Calu3 (cell line): ENCODE measurements around the gene RSPH1. TPM values are rescaled to one million over a fixed set of nuclear protein-coding genes. Genes with fewer than 3 reads are reported as not detected.

Source experiments
- BruUV-seq: library from RNA; stranded (reverse); fragments of 400-500 nt; replicated peaks from 2 replicates; lab custom pipeline; 2021; lab: Mats Ljungman, UMichigan
- CTCF ChIA-PET: fragments of 300-600 bp; sonication (Branson Sonifier 250); formaldehyde crosslinking; loops from one replicate; lab custom pipeline; 2022; ENCODE audit warnings: antibody characterized with exemption; lab: Charles Lee
- DNase-seq: peaks from one replicate; pipeline ENCODE4 v3.0.0; 2022
- H3K27ac Mint-ChIP-seq: one replicate; pipeline ENCODE4 v1.8.0; 2022; ENCODE audit warnings: mixed read lengths; ENCODE audit not compliant: unreplicated experiment
- H3K27me3 Mint-ChIP-seq: one replicate; pipeline ENCODE4 v1.8.0; 2022; ENCODE audit warnings: mixed read lengths; ENCODE audit not compliant: unreplicated experiment
- H3K36me3 Mint-ChIP-seq: one replicate; pipeline ENCODE4 v1.8.0; 2022; ENCODE audit warnings: mild to moderate bottlenecking, moderate library complexity, mixed read lengths; ENCODE audit not compliant: insufficient read depth, unreplicated experiment
- H3K4me1 Mint-ChIP-seq: one replicate; pipeline ENCODE4 v1.8.0; 2022; ENCODE audit warnings: mild to moderate bottlenecking, low read depth, mixed read lengths; ENCODE audit not compliant: unreplicated experiment
- H3K4me3 Mint-ChIP-seq: one replicate; pipeline ENCODE4 v1.8.0; 2022; ENCODE audit warnings: mild to moderate bottlenecking, low read depth, moderate library complexity, mixed read lengths; ENCODE audit not compliant: unreplicated experiment
- H3K9me3 Mint-ChIP-seq: one replicate; pipeline ENCODE4 v1.8.0; 2022; ENCODE audit warnings: low read depth, mixed read lengths; ENCODE audit not compliant: unreplicated experiment
- intact Hi-C: fragments of 100-400 bp; cut with micrococcal nuclease; formaldehyde crosslinking; loops from one replicate; pipeline ENCODE4 v1.10.0; 2022; ENCODE audit not compliant: unreplicated experiment
- total RNA-seq: library from RNA; stranded (reverse); gene quantifications from 2 replicates; pipeline ENCODE4 v1.2.3, GENCODE V29; 2022
- TF ChIP-seq, protein P1 (sequence below): fragments of 200-600 bp; IDR thresholded peaks from one replicate; pipeline ENCODE4 v1.8.0; 2022; ENCODE audit warnings: antibody characterized with exemption; ENCODE audit not compliant: unreplicated experiment

The RSPH1 gene
- total RNA-seq, 1 experiment from 2014 or later, result 2.2 TPM

DNA sequence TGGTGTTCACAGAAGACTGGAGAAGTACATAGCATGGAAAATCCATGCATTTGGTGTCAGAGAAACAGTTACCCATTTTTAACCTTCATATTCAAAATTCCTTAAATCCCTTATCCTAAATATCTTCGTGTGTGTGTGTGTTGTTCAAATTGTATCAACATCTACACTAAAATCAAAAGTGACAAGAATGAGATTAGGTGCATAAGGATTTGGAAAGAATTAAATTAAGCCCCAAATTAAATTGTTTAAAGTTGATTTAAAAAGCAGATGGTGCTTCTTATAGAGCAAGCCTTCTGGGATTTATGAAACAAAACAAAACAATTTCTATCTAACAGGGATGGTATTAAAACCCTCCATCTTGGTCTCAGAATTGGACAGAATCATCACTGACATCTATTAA lies 4.7 kb downstream of the RSPH1 start:
- intact Hi-C loops, result no loop called here
- DNase-seq, result no peak
- no peak overlapping the region for H3K27ac Mint-ChIP-seq
- CTCF ChIA-PET, result no interaction called here
- no peaks in the 10 kb centered on the region for H3K4me1 Mint-ChIP-seq
- H3K27me3 Mint-ChIP-seq, result no peaks in the 10 kb centered on the region
- no TSS peak for BruUV-seq
- no peak overlapping the region for H3K4me3 Mint-ChIP-seq
- H3K36me3 Mint-ChIP-seq, result peaks cover 8% of the 10 kb centered on the region
- TF ChIP-seq, protein P1, sequence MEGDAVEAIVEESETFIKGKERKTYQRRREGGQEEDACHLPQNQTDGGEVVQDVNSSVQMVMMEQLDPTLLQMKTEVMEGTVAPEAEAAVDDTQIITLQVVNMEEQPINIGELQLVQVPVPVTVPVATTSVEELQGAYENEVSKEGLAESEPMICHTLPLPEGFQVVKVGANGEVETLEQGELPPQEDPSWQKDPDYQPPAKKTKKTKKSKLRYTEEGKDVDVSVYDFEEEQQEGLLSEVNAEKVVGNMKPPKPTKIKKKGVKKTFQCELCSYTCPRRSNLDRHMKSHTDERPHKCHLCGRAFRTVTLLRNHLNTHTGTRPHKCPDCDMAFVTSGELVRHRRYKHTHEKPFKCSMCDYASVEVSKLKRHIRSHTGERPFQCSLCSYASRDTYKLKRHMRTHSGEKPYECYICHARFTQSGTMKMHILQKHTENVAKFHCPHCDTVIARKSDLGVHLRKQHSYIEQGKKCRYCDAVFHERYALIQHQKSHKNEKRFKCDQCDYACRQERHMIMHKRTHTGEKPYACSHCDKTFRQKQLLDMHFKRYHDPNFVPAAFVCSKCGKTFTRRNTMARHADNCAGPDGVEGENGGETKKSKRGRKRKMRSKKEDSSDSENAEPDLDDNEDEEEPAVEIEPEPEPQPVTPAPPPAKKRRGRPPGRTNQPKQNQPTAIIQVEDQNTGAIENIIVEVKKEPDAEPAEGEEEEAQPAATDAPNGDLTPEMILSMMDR, result no peak
- no peaks in the 10 kb centered on the region for H3K9me3 Mint-ChIP-seq

GRCh38 chr21:42490720-42491119 lies 5.3 kb downstream of the RSPH1 start:
- H3K9me3 Mint-ChIP-seq, result no peaks in the 10 kb centered on the region
- no peak for DNase-seq
- H3K27me3 Mint-ChIP-seq, result no peaks in the 10 kb centered on the region
- H3K27ac Mint-ChIP-seq, result no peak overlapping the region
- no peak overlapping the region for H3K4me3 Mint-ChIP-seq
- no peaks in the 10 kb centered on the region for H3K4me1 Mint-ChIP-seq
- H3K36me3 Mint-ChIP-seq, result peaks cover 2% of the 10 kb centered on the region
- no TSS peak for BruUV-seq
- CTCF ChIA-PET, result no interaction called here
- intact Hi-C loops, result no loop called here
- TF ChIP-seq, protein P1, result no peak

DNA sequence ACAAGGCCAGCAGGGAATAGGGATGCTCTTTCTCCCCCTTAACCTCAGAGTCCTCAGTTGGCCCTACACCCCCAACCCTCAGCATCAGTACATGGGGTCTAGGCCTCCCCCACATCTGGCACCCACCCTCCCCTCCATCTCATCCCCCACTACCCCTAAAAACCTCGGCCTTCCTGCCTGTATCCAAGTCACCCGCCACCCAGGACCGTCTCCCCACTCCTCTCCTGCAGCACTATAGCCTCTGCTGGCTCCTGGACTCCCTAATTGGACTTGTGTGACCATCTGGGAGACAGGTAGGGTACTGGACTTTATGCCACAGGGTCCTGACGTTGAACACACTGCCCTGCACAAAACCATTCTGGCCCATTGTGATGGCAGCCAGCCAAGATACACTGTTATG lies 6.0 kb downstream of the RSPH1 start:
- Mint-ChIP-seq H3K27me3 (no peaks in the 10 kb centered on the region), H3K4me3 (no peak overlapping the region), H3K36me3 (no peaks in the 10 kb centered on the region), H3K4me1 (no peaks in the 10 kb centered on the region), H3K9me3 (no peaks in the 10 kb centered on the region), H3K27ac (no peak overlapping the region)
- TF ChIP-seq, protein P1, result no peak
- CTCF ChIA-PET, result interaction anchor here (0.5 kb wide), 1 partner anchor 45 kb away, joined by 3 read pairs; no protein-coding TSS in a partner anchor
- no TSS peak for BruUV-seq
- no peak for DNase-seq
- intact Hi-C loops, result no loop called here

- no peak for DNase-seq
- no peaks in the 10 kb centered on the region for H3K36me3 Mint-ChIP-seq
- H3K9me3 Mint-ChIP-seq, result no peaks in the 10 kb centered on the region
- H3K4me3 Mint-ChIP-seq, result no peak overlapping the region
- no peaks in the 10 kb centered on the region for H3K27me3 Mint-ChIP-seq
- no peaks in the 10 kb centered on the region for H3K4me1 Mint-ChIP-seq
- intact Hi-C loops, result no loop called here
- CTCF ChIA-PET, result interaction anchor here (0.5 kb wide), 1 partner anchor 45 kb away, joined by 3 read pairs; no protein-coding TSS in a partner anchor
- TF ChIP-seq, protein P1, result no peak
- H3K27ac Mint-ChIP-seq, result no peak overlapping the region
- BruUV-seq, result no TSS peak
Measured at GRCh38 chr21:42489006-42489563, 6.9 kb downstream of the RSPH1 start.
